Measurements from ENCODE around the gene CIDEB.

Gene CIDEB

DNA sequence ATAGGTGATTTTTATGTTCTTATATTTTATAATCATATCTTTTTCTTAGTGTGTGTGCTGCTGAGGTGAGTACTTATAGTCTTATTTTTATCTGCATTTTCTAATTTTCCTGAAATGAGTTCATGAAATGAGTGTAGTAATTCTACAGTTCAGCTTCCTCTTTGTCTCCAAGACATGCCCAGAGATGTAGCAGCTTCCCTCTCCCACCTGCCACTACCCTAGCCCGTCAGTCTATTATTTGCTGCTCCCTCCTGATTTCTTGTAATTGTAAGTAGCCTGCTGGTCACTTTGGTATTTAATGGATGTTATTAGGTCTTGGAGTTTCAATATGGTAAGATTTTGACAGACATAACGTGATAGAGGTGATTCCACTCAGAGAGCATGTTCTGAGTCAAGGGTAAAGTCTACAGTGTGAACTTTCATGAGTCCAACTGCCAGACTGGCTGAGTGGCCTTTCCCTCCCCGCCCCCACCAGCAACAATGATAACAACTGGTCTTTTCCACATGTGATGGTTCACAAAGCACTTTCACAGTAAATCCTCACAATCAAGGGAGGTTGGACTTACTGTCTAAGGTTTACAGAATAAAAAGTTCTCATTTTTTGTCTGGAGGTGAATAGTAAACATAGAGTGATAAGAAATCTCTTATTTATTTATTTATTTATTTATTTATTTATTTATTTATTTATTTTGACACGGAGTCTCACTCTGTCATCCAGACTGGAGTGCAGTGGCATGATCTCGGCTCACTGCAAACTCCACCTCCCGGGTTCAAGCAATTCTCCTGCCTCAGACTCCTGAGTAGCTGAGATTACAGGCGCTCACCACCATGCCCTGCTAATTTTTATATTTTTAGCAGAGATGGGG lies 36.3 kb upstream of the CIDEB start:
- no peak for TF ChIP-seq CREB1 (IDR thresholded peaks at IDR 0.05; ENCODE audit: low read depth)
- TF ChIP-seq, protein P1, sequence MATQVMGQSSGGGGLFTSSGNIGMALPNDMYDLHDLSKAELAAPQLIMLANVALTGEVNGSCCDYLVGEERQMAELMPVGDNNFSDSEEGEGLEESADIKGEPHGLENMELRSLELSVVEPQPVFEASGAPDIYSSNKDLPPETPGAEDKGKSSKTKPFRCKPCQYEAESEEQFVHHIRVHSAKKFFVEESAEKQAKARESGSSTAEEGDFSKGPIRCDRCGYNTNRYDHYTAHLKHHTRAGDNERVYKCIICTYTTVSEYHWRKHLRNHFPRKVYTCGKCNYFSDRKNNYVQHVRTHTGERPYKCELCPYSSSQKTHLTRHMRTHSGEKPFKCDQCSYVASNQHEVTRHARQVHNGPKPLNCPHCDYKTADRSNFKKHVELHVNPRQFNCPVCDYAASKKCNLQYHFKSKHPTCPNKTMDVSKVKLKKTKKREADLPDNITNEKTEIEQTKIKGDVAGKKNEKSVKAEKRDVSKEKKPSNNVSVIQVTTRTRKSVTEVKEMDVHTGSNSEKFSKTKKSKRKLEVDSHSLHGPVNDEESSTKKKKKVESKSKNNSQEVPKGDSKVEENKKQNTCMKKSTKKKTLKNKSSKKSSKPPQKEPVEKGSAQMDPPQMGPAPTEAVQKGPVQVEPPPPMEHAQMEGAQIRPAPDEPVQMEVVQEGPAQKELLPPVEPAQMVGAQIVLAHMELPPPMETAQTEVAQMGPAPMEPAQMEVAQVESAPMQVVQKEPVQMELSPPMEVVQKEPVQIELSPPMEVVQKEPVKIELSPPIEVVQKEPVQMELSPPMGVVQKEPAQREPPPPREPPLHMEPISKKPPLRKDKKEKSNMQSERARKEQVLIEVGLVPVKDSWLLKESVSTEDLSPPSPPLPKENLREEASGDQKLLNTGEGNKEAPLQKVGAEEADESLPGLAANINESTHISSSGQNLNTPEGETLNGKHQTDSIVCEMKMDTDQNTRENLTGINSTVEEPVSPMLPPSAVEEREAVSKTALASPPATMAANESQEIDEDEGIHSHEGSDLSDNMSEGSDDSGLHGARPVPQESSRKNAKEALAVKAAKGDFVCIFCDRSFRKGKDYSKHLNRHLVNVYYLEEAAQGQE (IDR thresholded peaks at IDR 0.05; ENCODE audit: low read depth), result no peak

DNA sequence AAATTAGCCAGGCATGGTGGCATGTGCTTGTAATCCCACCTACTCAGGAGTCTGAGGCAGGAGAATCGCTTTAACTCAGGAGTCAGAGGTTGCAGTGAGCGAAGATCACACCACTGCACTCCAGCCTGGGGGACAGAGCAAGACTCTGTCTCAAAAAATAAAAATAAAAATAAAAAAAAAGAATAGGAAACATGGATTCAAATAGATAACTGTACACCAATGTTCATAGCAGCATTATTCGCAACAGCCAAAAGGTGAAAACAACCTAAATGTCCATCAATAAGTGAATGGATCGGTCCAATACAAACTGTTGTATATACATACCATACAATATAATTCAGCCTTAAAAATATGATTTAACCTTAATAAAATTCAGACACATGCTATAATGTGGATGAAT lies 35.1 kb upstream of the CIDEB start:
- TF ChIP-seq CREB1 (IDR thresholded peaks at IDR 0.05; ENCODE audit: low read depth) (no peak), YY1 (IDR thresholded peaks at IDR 0.05; ENCODE audit: low read depth) (no peak), TEAD4 (IDR thresholded peaks at IDR 0.05) (no peak), CEBPB (IDR thresholded peaks at IDR 0.05) (no peak), RAD21 (IDR thresholded peaks at IDR 0.05; ENCODE audit: low read depth) (no peak), FOXM1 (IDR thresholded peaks at IDR 0.05; ENCODE audit: borderline replicate concordance, low read depth) (no peak), TCF12 (IDR thresholded peaks at IDR 0.05; ENCODE audit: low read depth) (no peak), EGR1 (IDR thresholded peaks at IDR 0.05) (no peak), TAF1 (IDR thresholded peaks at IDR 0.05; ENCODE audit: low read depth) (no peak), EP300 (IDR thresholded peaks at IDR 0.05; ENCODE audit: borderline replicate concordance) (no peak), NFIC (IDR thresholded peaks at IDR 0.05) (no peak), ZBTB7A (IDR thresholded peaks at IDR 0.05; ENCODE audit: low read depth) (no peak)
- TF ChIP-seq, protein P2, sequence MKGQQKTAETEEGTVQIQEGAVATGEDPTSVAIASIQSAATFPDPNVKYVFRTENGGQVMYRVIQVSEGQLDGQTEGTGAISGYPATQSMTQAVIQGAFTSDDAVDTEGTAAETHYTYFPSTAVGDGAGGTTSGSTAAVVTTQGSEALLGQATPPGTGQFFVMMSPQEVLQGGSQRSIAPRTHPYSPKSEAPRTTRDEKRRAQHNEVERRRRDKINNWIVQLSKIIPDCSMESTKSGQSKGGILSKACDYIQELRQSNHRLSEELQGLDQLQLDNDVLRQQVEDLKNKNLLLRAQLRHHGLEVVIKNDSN (IDR thresholded peaks at IDR 0.05), result no peak
- TF ChIP-seq, protein P3, sequence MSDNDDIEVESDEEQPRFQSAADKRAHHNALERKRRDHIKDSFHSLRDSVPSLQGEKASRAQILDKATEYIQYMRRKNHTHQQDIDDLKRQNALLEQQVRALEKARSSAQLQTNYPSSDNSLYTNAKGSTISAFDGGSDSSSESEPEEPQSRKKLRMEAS (IDR thresholded peaks at IDR 0.05), result no peak
- TF ChIP-seq, protein P1 (IDR thresholded peaks at IDR 0.05; ENCODE audit: low read depth), result no peak

GRCh38 chr14:24340606-24341005 lies 32.8 kb upstream of the CIDEB start:
- TF ChIP-seq CREB1 (IDR thresholded peaks at IDR 0.05; ENCODE audit: low read depth) (no peak), TAF1 (IDR thresholded peaks at IDR 0.05; ENCODE audit: low read depth) (no peak), ZBTB7A (IDR thresholded peaks at IDR 0.05; ENCODE audit: low read depth) (no peak), RAD21 (IDR thresholded peaks at IDR 0.05; ENCODE audit: low read depth) (no peak), FOXM1 (IDR thresholded peaks at IDR 0.05; ENCODE audit: borderline replicate concordance, low read depth) (no peak), TCF12 (IDR thresholded peaks at IDR 0.05; ENCODE audit: low read depth) (no peak), YY1 (IDR thresholded peaks at IDR 0.05; ENCODE audit: low read depth) (no peak)

DNA sequence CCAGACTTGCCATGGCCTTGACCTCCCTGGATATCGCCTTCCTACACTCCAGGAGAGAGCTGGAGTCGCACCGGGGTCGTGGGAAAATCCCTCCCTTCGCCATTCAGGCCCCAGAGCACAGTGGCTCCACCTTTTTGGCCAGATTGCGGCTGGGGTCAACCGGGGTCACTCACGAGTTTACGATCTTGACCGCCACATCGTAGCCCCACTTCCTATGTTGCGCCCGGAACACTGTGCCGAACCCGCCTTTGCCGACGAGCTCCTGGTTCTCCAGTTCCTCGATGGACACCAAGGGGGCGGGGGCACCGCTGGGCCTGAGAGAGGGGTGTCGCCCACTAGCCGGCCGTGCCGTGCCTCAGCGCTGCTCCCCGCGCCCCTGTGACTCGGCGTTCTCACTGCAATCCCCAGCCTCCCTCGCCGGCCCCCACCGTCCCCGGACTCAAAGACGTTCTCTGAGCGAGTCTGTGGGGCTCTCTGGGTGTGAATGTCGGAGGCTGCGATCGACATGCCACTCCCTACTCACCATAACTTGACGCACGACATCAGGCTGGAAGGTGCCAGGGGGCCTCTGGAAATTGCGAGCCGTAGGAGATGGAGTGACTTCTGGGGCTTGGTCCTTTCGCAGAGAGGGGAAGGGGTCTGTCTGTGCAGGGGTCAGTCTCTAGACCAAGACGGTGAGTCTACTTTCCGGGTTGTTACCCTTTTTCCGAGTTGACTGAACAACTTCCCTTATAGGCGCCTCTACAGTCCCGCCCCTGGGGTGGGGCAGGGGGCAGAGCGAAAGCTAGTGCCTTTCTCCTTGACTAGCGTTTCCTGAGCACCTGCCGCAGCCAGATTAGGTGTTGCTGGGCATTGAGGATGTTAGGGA lies 31.7 kb upstream of the CIDEB start, which contains the start of gene RIPK3:
Gene RIPK3, minus strand, starts transcription at position 708 of the 868 bp plus-strand sequence. Its CDS starts 165 bp downstream, at position 543.
- no peak for TF ChIP-seq EGR1 (IDR thresholded peaks at IDR 0.05)
- TF ChIP-seq FOXM1 (IDR thresholded peaks at IDR 0.05; ENCODE audit: borderline replicate concordance, low read depth), result no peak
- TF ChIP-seq CEBPB (IDR thresholded peaks at IDR 0.05), result no peak

DNA sequence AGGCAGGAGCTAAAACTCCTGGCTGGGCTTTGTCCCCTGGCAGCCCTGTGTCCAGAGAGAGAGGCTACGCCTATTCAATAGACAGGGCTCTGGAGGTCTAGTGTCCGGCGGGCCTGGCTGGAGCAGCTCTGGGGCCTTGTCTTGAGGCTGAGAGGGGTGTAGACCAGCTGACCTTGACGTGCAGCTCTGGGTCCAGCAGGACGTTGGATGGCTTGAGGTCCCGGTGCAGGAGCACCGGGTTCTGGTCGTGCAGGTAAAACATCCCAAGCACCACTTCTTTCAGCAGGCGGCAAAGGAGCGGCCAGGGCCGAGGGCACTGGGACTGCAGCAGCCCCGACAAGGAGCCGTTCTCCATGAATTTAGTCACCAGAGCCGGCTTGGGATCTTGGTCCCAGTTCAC lies 31.1 kb upstream of the CIDEB start:
- TF ChIP-seq EGR1 (IDR thresholded peaks at IDR 0.05) (no peak), CEBPB (IDR thresholded peaks at IDR 0.05) (no peak), FOXM1 (IDR thresholded peaks at IDR 0.05; ENCODE audit: borderline replicate concordance, low read depth) (no peak), TEAD4 (IDR thresholded peaks at IDR 0.05) (no peak), TAF1 (IDR thresholded peaks at IDR 0.05; ENCODE audit: low read depth) (no peak), TCF12 (IDR thresholded peaks at IDR 0.05; ENCODE audit: low read depth) (no peak)
- TF ChIP-seq, protein P3 (IDR thresholded peaks at IDR 0.05), result no peak
- TF ChIP-seq, protein P2 (IDR thresholded peaks at IDR 0.05), result no peak

DNA sequence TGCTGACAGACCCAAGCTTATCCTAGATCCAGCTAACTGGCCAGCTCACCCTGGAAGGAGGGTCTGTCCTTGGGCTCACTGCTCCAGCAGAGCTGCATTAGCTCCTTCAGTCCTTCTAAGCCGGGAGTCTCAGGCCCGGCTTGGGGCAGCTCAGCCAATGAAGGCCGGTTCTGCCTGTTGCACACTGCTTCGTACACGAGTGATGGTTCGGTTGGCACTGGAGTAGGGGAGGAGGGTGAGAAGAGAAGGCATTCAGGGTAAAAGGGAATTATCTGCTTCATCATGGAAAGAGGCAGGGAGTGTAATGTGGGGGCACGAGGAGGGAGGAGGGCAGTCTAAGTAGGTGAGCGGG lies 30.0 kb upstream of the CIDEB start:
- TF ChIP-seq NFIC (IDR thresholded peaks at IDR 0.05) (no peak), TAF1 (IDR thresholded peaks at IDR 0.05; ENCODE audit: low read depth) (no peak), ZBTB7A (IDR thresholded peaks at IDR 0.05; ENCODE audit: low read depth) (no peak), EGR1 (IDR thresholded peaks at IDR 0.05) (no peak), EP300 (IDR thresholded peaks at IDR 0.05; ENCODE audit: borderline replicate concordance) (no peak), TEAD4 (IDR thresholded peaks at IDR 0.05) (no peak)
- TF ChIP-seq, protein P3 (IDR thresholded peaks at IDR 0.05), result no peak
- TF ChIP-seq, protein P1 (IDR thresholded peaks at IDR 0.05; ENCODE audit: low read depth), result no peak
- TF ChIP-seq, protein P2 (IDR thresholded peaks at IDR 0.05), result no peak
